22Rv1 (cell line): ENCODE data around the gene SORBS1.

ENCODE experiments used
- H3K27ac ChIP-seq: fragments of 450-650 bp; 2 replicates; pipeline ENCODE4 v1.5.1; 2017
- ZFX ChIP-seq: fragments of 450-650 bp; IDR thresholded peaks from 2 replicates; pipeline ENCODE4 v1.6.1; 2017; ENCODE audit warnings: antibody characterized with exemption, borderline replicate concordance
- TF ChIP-seq, protein P1 (sequence below): fragments of 450-650 bp; IDR thresholded peaks from 2 replicates; pipeline ENCODE4 v1.5.1; 2017; ENCODE audit warnings: mild to moderate bottlenecking

Gene SORBS1

GRCh38 chr10:95263864-95264226 is 297.3 kb downstream of the SORBS1 start:
- H3K27ac ChIP-seq = no peak overlapping the region

DNA sequence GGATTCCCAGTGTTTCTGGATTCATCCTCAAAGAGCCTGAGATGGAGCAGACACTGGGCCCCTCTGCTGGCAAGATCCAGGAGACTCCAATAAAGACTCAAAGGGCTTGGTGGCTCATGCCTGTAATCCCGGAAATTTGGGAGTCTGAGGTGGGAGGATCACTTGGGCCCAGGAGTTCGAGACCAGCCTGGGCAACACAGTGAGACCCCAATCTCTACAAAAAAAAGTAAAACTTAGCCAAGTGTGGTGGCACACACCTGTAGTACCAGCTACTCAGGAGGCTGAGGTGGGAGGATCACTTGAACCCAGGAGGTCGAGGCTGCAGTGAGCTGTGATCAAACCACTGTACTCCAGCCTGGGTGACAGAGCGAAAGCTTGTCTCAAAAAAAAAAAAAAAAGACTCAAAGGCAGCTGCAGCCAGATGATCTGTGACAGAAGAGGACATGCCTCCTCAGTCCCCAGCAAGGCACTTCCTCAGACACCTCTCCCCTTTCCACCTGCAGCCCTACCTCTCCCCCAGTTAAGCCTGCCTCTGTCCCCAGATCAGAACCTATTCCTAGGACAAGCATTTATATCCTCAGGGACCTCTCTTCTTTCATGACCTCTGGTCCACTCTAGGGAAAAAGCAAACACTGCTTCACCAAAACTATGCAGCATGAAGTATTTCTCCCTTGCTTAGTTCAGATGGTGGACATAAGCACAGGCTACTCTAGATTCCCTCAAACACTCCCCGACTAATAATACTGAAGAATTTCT is 298.2 kb downstream of the SORBS1 start:
- no peak overlapping the region for H3K27ac ChIP-seq
- TF ChIP-seq, protein P1, sequence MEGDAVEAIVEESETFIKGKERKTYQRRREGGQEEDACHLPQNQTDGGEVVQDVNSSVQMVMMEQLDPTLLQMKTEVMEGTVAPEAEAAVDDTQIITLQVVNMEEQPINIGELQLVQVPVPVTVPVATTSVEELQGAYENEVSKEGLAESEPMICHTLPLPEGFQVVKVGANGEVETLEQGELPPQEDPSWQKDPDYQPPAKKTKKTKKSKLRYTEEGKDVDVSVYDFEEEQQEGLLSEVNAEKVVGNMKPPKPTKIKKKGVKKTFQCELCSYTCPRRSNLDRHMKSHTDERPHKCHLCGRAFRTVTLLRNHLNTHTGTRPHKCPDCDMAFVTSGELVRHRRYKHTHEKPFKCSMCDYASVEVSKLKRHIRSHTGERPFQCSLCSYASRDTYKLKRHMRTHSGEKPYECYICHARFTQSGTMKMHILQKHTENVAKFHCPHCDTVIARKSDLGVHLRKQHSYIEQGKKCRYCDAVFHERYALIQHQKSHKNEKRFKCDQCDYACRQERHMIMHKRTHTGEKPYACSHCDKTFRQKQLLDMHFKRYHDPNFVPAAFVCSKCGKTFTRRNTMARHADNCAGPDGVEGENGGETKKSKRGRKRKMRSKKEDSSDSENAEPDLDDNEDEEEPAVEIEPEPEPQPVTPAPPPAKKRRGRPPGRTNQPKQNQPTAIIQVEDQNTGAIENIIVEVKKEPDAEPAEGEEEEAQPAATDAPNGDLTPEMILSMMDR = no peak

More at GRCh38 chr10:95263864-95264226, 297.3 kb downstream of the SORBS1 start:
- no peak for TF ChIP-seq ZFX
- TF ChIP-seq, protein P1 = no peak

DNA sequence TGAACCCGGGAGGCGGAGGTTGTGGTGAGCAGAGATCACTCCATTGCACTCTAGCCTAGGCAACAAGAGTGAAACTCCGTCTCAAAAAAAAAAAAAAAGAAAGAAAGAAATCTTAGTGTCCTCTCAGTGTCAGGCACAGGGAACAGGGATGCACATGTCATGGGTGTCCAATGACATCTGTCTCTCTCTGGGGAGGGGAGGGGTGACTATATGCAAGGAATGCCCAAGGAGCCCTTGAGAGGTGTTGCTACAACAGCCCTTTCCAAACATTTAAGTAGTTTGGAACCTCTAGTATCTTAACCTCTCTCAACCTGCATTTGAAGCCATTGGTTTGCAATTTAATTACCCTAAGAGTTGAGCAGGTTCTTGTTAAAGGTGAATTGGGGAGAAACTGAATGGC is 299.2 kb downstream of the SORBS1 start:
- TF ChIP-seq, protein P1 = no peak
- TF ChIP-seq ZFX = no peak
- H3K27ac ChIP-seq = no peak overlapping the region
